VCaP (cell line): ENCODE measurements around the gene KCTD1.

Experiments
- H3K27ac ChIP-seq: fragments of 450-650 bp; 2 replicates; pipeline ENCODE4 v1.5.1; 2017
- CTCF ChIP-seq: fragments of 450-650 bp; conservative IDR thresholded peaks from 2 replicates; pipeline ENCODE4 v1.5.1; 2017; ENCODE audit warnings: mild to moderate bottlenecking, moderate library complexity

Gene KCTD1

GRCh38 chr18:26502823-26503222 lies 45.5 kb downstream of the KCTD1 start:
- no peak overlapping the region for H3K27ac ChIP-seq
- no peak for TF ChIP-seq CTCF

- no peak overlapping the region for H3K27ac ChIP-seq
- no peak for TF ChIP-seq CTCF
Observed at GRCh38 chr18:26497866-26498265, 50.5 kb downstream of the KCTD1 start.

GRCh38 chr18:26496528-26496927 lies 51.8 kb downstream of the KCTD1 start:
- no peak for TF ChIP-seq CTCF
- no peak overlapping the region for H3K27ac ChIP-seq

- TF ChIP-seq CTCF, result no peak
- H3K27ac ChIP-seq, result no peak overlapping the region
Observed at GRCh38 chr18:26495287-26495686, 53.1 kb downstream of the KCTD1 start.

GRCh38 chr18:26493021-26493420 lies 55.3 kb downstream of the KCTD1 start:
- H3K27ac ChIP-seq, result no peak overlapping the region
- TF ChIP-seq CTCF, result no peak

- no peak for TF ChIP-seq CTCF
- H3K27ac ChIP-seq, result no peak overlapping the region
Observed at GRCh38 chr18:26491194-26491816, 57.0 kb downstream of the KCTD1 start.

- no peak overlapping the region for H3K27ac ChIP-seq
- TF ChIP-seq CTCF, result no peak
Observed at GRCh38 chr18:26489881-26490280, 58.5 kb downstream of the KCTD1 start.

- H3K27ac ChIP-seq, result no peak overlapping the region
- no peak for TF ChIP-seq CTCF
Observed at GRCh38 chr18:26489191-26489590, 59.2 kb downstream of the KCTD1 start.
